ENCODE measurements around the gene PITRM1. TPM values are rescaled to one million over a fixed set of nuclear protein-coding genes. Genes with fewer than 3 reads are reported as not detected.

The PITRM1 gene
- polyA plus RNA-seq, 1 donor, result 57.9 TPM

GRCh38 chr10:3122486-3123205 is 49.9 kb downstream of the PITRM1 start:
- Histone ChIP-seq H3K27ac (ENCODE audit: low read length) (no peak overlapping the region), H3K4me3 (ENCODE audit: low read length) (no peak overlapping the region), H3K4me1 (ENCODE audit: control insufficient read depth, insufficient read depth, low read length) (peaks cover 4% of the 10 kb centered on the region), H3K27me3 (ENCODE audit: control insufficient read depth, insufficient read depth, low read length) (no peaks in the 10 kb centered on the region), H3K36me3 (ENCODE audit: control insufficient read depth, insufficient read depth, low read length) (peaks cover 9% of the 10 kb centered on the region), H3K9me3 (ENCODE audit: control insufficient read depth, low read depth, low read length) (peaks cover 8% of the 10 kb centered on the region)
- no CpG with 5 or more reads among the region's 27 CpGs for WGBS (ENCODE audit: insufficient coverage, low lambda C conversion rate)
- DNase-seq, result no peak

GRCh38 chr10:3122034-3122433 is 50.5 kb downstream of the PITRM1 start:
- DNase-seq, result no peak
- no peaks in the 10 kb centered on the region for H3K27me3 ChIP-seq (ENCODE audit: control insufficient read depth, insufficient read depth, low read length)
- WGBS (ENCODE audit: insufficient coverage, low lambda C conversion rate), result no CpG with 5 or more reads among the region's 14 CpGs
- no peak overlapping the region for H3K27ac ChIP-seq (ENCODE audit: low read length)
- H3K4me3 ChIP-seq (ENCODE audit: low read length), result no peak overlapping the region
- peaks cover 2% of the 10 kb centered on the region for H3K4me1 ChIP-seq (ENCODE audit: control insufficient read depth, insufficient read depth, low read length)
- H3K36me3 ChIP-seq (ENCODE audit: control insufficient read depth, insufficient read depth, low read length), result peaks cover 14% of the 10 kb centered on the region
- peaks cover 8% of the 10 kb centered on the region for H3K9me3 ChIP-seq (ENCODE audit: control insufficient read depth, low read depth, low read length)

GRCh38 chr10:3119796-3120459 is 52.7 kb downstream of the PITRM1 start:
- DNase-seq, result no peak
- WGBS (ENCODE audit: insufficient coverage, low lambda C conversion rate), result 90% methylated on average over 2 of the region's 31 CpGs
- Histone ChIP-seq H3K4me1 (ENCODE audit: control insufficient read depth, insufficient read depth, low read length) (no peaks in the 10 kb centered on the region), H3K27ac (ENCODE audit: low read length) (no peak overlapping the region), H3K9me3 (ENCODE audit: control insufficient read depth, low read depth, low read length) (peaks cover 4% of the 10 kb centered on the region), H3K36me3 (ENCODE audit: control insufficient read depth, insufficient read depth, low read length) (peaks cover 17% of the 10 kb centered on the region), H3K4me3 (ENCODE audit: low read length) (no peak overlapping the region), H3K27me3 (ENCODE audit: control insufficient read depth, insufficient read depth, low read length) (no peaks in the 10 kb centered on the region)

GRCh38 chr10:3118641-3119091 is 53.9 kb downstream of the PITRM1 start:
- H3K9me3 ChIP-seq (ENCODE audit: control insufficient read depth, low read depth, low read length), result peaks cover 4% of the 10 kb centered on the region
- no peak overlapping the region for H3K4me3 ChIP-seq (ENCODE audit: low read length)
- peaks cover 21% of the 10 kb centered on the region for H3K36me3 ChIP-seq (ENCODE audit: control insufficient read depth, insufficient read depth, low read length)
- DNase-seq, result no peak
- H3K4me1 ChIP-seq (ENCODE audit: control insufficient read depth, insufficient read depth, low read length), result no peaks in the 10 kb centered on the region
- no peaks in the 10 kb centered on the region for H3K27me3 ChIP-seq (ENCODE audit: control insufficient read depth, insufficient read depth, low read length)
- no peak overlapping the region for H3K27ac ChIP-seq (ENCODE audit: low read length)
- 100% methylated on average over 1 of the region's 32 CpGs for WGBS (ENCODE audit: insufficient coverage, low lambda C conversion rate)

- no peak overlapping the region for H3K27ac ChIP-seq (ENCODE audit: low read length)
- DNase-seq, result no peak
- H3K9me3 ChIP-seq (ENCODE audit: control insufficient read depth, low read depth, low read length), result peaks cover 4% of the 10 kb centered on the region
- H3K27me3 ChIP-seq (ENCODE audit: control insufficient read depth, insufficient read depth, low read length), result no peaks in the 10 kb centered on the region
- peaks cover 26% of the 10 kb centered on the region for H3K36me3 ChIP-seq (ENCODE audit: control insufficient read depth, insufficient read depth, low read length)
- H3K4me1 ChIP-seq (ENCODE audit: control insufficient read depth, insufficient read depth, low read length), result no peaks in the 10 kb centered on the region
- H3K4me3 ChIP-seq (ENCODE audit: low read length), result no peak overlapping the region
- WGBS (ENCODE audit: insufficient coverage, low lambda C conversion rate), result no CpG with 5 or more reads among the region's 12 CpGs
Observed at GRCh38 chr10:3117486-3117885, 55.1 kb downstream of the PITRM1 start.

- H3K36me3 ChIP-seq (ENCODE audit: control insufficient read depth, insufficient read depth, low read length), result peaks cover 32% of the 10 kb centered on the region
- no peak overlapping the region for H3K27ac ChIP-seq (ENCODE audit: low read length)
- no CpG with 5 or more reads among the region's 20 CpGs for WGBS (ENCODE audit: insufficient coverage, low lambda C conversion rate)
- no peak for DNase-seq
- no peaks in the 10 kb centered on the region for H3K4me1 ChIP-seq (ENCODE audit: control insufficient read depth, insufficient read depth, low read length)
- peaks cover 4% of the 10 kb centered on the region for H3K9me3 ChIP-seq (ENCODE audit: control insufficient read depth, low read depth, low read length)
- no peaks in the 10 kb centered on the region for H3K27me3 ChIP-seq (ENCODE audit: control insufficient read depth, insufficient read depth, low read length)
- no peak overlapping the region for H3K4me3 ChIP-seq (ENCODE audit: low read length)
Observed at GRCh38 chr10:3116508-3117100, 56.0 kb downstream of the PITRM1 start.

- H3K36me3 ChIP-seq (ENCODE audit: control insufficient read depth, insufficient read depth, low read length), result peaks cover 32% of the 10 kb centered on the region
- 100% methylated on average over 1 of the region's 8 CpGs for WGBS (ENCODE audit: insufficient coverage, low lambda C conversion rate)
Observed at GRCh38 chr10:3115685-3116084, 56.9 kb downstream of the PITRM1 start.

GRCh38 chr10:3113343-3113720 is 59.2 kb downstream of the PITRM1 start:
- no peak overlapping the region for H3K27ac ChIP-seq (ENCODE audit: low read length)
- H3K36me3 ChIP-seq (ENCODE audit: control insufficient read depth, insufficient read depth, low read length), result peaks cover 35% of the 10 kb centered on the region
- no peak for DNase-seq
- no CpG with 5 or more reads among the region's 19 CpGs for WGBS (ENCODE audit: insufficient coverage, low lambda C conversion rate)
- no peaks in the 10 kb centered on the region for H3K4me1 ChIP-seq (ENCODE audit: control insufficient read depth, insufficient read depth, low read length)
- H3K4me3 ChIP-seq (ENCODE audit: low read length), result no peak overlapping the region
- no peaks in the 10 kb centered on the region for H3K9me3 ChIP-seq (ENCODE audit: control insufficient read depth, low read depth, low read length)
- H3K27me3 ChIP-seq (ENCODE audit: control insufficient read depth, insufficient read depth, low read length), result no peaks in the 10 kb centered on the region

More at GRCh38 chr10:3115685-3116084, 56.9 kb downstream of the PITRM1 start:
- H3K27me3 ChIP-seq (ENCODE audit: control insufficient read depth, insufficient read depth, low read length), result no peaks in the 10 kb centered on the region
- H3K9me3 ChIP-seq (ENCODE audit: control insufficient read depth, low read depth, low read length), result peaks cover 4% of the 10 kb centered on the region
- no peak overlapping the region for H3K27ac ChIP-seq (ENCODE audit: low read length)
- H3K4me3 ChIP-seq (ENCODE audit: low read length), result no peak overlapping the region
- no peaks in the 10 kb centered on the region for H3K4me1 ChIP-seq (ENCODE audit: control insufficient read depth, insufficient read depth, low read length)
- DNase-seq, result no peak

- no peak overlapping the region for H3K4me3 ChIP-seq (ENCODE audit: low read length)
- no peaks in the 10 kb centered on the region for H3K4me1 ChIP-seq (ENCODE audit: control insufficient read depth, insufficient read depth, low read length)
- peaks cover 25% of the 10 kb centered on the region for H3K36me3 ChIP-seq (ENCODE audit: control insufficient read depth, insufficient read depth, low read length)
- DNase-seq, result no peak
- whole genome bisulfite sequencing (ENCODE audit: insufficient coverage, low lambda C conversion rate), result no CpG with 5 or more reads among the region's 15 CpGs
- H3K27me3 ChIP-seq (ENCODE audit: control insufficient read depth, insufficient read depth, low read length), result no peaks in the 10 kb centered on the region
- H3K9me3 ChIP-seq (ENCODE audit: control insufficient read depth, low read depth, low read length), result no peaks in the 10 kb centered on the region
- no peak overlapping the region for H3K27ac ChIP-seq (ENCODE audit: low read length)
Observed at GRCh38 chr10:3111621-3112163, 60.9 kb downstream of the PITRM1 start.

GRCh38 chr10:3110782-3111620 is 61.6 kb downstream of the PITRM1 start:
- Histone ChIP-seq H3K9me3 (ENCODE audit: control insufficient read depth, low read depth, low read length) (no peaks in the 10 kb centered on the region), H3K27ac (ENCODE audit: low read length) (no peak overlapping the region), H3K4me1 (ENCODE audit: control insufficient read depth, insufficient read depth, low read length) (no peaks in the 10 kb centered on the region), H3K27me3 (ENCODE audit: control insufficient read depth, insufficient read depth, low read length) (no peaks in the 10 kb centered on the region), H3K36me3 (ENCODE audit: control insufficient read depth, insufficient read depth, low read length) (peaks cover 25% of the 10 kb centered on the region), H3K4me3 (ENCODE audit: low read length) (no peak overlapping the region)
- no peak for DNase-seq
- WGBS (ENCODE audit: insufficient coverage, low lambda C conversion rate), result 90% methylated on average over 2 of the region's 9 CpGs

Data from large intestine (tissue), 3 donors.